ENCODE data around the gene PPP1R10.

DNA sequence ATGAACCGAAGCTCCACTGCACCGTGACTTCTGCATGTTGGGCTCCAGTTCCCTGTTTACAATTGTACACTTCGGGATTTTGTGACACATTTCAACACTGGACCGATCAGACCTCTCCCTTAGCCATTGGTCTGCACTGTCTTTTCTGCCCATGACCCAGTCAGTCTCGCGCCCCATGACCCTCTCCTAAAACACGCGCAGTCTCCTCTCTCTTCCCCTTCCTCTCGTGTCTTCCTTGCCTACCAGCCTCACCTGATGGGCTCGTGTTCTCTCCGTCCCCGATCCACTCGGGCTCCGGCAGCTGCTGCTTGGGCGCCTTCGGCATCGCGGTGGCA is 46.3 kb downstream of the PPP1R10 start:
- TF ChIP-seq, protein P1, sequence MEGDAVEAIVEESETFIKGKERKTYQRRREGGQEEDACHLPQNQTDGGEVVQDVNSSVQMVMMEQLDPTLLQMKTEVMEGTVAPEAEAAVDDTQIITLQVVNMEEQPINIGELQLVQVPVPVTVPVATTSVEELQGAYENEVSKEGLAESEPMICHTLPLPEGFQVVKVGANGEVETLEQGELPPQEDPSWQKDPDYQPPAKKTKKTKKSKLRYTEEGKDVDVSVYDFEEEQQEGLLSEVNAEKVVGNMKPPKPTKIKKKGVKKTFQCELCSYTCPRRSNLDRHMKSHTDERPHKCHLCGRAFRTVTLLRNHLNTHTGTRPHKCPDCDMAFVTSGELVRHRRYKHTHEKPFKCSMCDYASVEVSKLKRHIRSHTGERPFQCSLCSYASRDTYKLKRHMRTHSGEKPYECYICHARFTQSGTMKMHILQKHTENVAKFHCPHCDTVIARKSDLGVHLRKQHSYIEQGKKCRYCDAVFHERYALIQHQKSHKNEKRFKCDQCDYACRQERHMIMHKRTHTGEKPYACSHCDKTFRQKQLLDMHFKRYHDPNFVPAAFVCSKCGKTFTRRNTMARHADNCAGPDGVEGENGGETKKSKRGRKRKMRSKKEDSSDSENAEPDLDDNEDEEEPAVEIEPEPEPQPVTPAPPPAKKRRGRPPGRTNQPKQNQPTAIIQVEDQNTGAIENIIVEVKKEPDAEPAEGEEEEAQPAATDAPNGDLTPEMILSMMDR (IDR thresholded peaks at IDR 0.05; ENCODE audit: low read depth, low read length) = no peak
- no peak for TF ChIP-seq POLR2A (IDR thresholded peaks at IDR 0.05; ENCODE audit: extremely low read depth, insufficient read length)
